ENCODE results near the gene VTI1A.

GRCh38 chr10:112614586-112614985 is 167.6 kb downstream of the VTI1A start:
- TF ChIP-seq EZH2 (IDR thresholded peaks at IDR 0.05; ENCODE audit: insufficient read depth, low read length) (no peak), CTCF (IDR thresholded peaks at IDR 0.05; ENCODE audit: insufficient read depth, low read depth, low read length) (no peak)

Data from astrocyte (in vitro differentiated cells and primary cell).